HG02970 (cell line): Measurements from ENCODE around the gene COL9A2.
A peak's percentile ranks its signal among the peaks of the same experiment; 100 is the strongest.

ENCODE experiments used
- ATAC-seq: cut with Tn5 transposase; IDR thresholded peaks from one replicate; pipeline ENCODE4 v1.9.1; 2021; ENCODE audit warnings: mild to moderate bottlenecking, moderate library complexity, moderate number of reproducible peaks; ENCODE audit not compliant: unreplicated experiment, low FRiP score

COL9A2 gene

GRCh38 chr1:40265919-40266318 is 51.2 kb downstream of the COL9A2 start:
- ATAC-seq, result no peak

GRCh38 chr1:40265298-40265697 is 51.8 kb downstream of the COL9A2 start:
- no peak for ATAC-seq

GRCh38 chr1:40264354-40264781 is 52.7 kb downstream of the COL9A2 start:
- no peak for ATAC-seq

GRCh38 chr1:40258445-40258769 is 58.7 kb downstream of the COL9A2 start:
- no peak for ATAC-seq

- ATAC-seq, result peak; percentile 92
Measured at GRCh38 chr1:40257688-40258444, 59.2 kb downstream of the COL9A2 start, which contains the start of gene ZMPSTE24. Gene ZMPSTE24 (plus strand): TSS chr1:40258236. CDS start chr1:40258272, 36 bp downstream.

GRCh38 chr1:40257313-40257687 is 59.8 kb downstream of the COL9A2 start:
- ATAC-seq, result peak; percentile 3

- no peak for ATAC-seq
Measured at GRCh38 chr1:40256401-40257084, 60.5 kb downstream of the COL9A2 start.

GRCh38 chr1:40255231-40255630 is 61.9 kb downstream of the COL9A2 start:
- ATAC-seq, result no peak

- no peak for ATAC-seq
Measured at GRCh38 chr1:40252601-40253000, 64.5 kb downstream of the COL9A2 start.

GRCh38 chr1:40251456-40251855 is 65.6 kb downstream of the COL9A2 start:
- ATAC-seq, result no peak
